SU-DHL-6 (cell line): ENCODE measurements around the gene SOAT2.

Experiments
- H2AFZ ChIP-seq: fragments of 200-600 bp; sonication (generic); 2 replicates; pipeline ENCODE4 v1.6.1; 2014; ENCODE audit warnings: low read depth, mild to moderate bottlenecking, moderate library complexity, mixed read lengths, antibody characterized with exemption, low read length; ENCODE audit not compliant: severe bottlenecking
- H3F3A ChIP-seq: fragments of 200-600 bp; shearing (Covaris generic); 2 replicates; pipeline ENCODE4 v1.6.0; 2016; ENCODE audit warnings: antibody characterized with exemption, mild to moderate bottlenecking; ENCODE audit not compliant: insufficient read depth
- H3K27ac ChIP-seq: fragments of 200-600 bp; sonication (generic); 2 replicates; pipeline ENCODE4 v1.5.1; 2016; ENCODE audit warnings: low read depth, mild to moderate bottlenecking, low read length, moderate library complexity, mixed read lengths
- H3K27me3 ChIP-seq: fragments of 200-600 bp; sonication (generic), shearing (Covaris generic); 2 replicates; pipeline ENCODE4 v1.6.0; 2014; ENCODE audit warnings: mild to moderate bottlenecking, low read length
- H3K36me3 ChIP-seq: fragments of 200-600 bp; sonication (generic); 2 replicates; pipeline ENCODE4 v1.6.1; 2014; ENCODE audit warnings: mild to moderate bottlenecking, low read length, mixed read lengths
- H3K4me2 ChIP-seq: fragments of 300-600, 200-600 bp; shearing (Covaris generic), sonication (generic); 2 replicates; pipeline ENCODE4 v1.6.0; 2014; ENCODE audit warnings: low read length, low read depth, mild to moderate bottlenecking; ENCODE audit not compliant: poor library complexity, severe bottlenecking
- H3K4me3 ChIP-seq: fragments of 200-600 bp; sonication (generic); 2 replicates; pipeline ENCODE4 v1.5.1; 2014; ENCODE audit warnings: antibody characterized with exemption, low read length, mild to moderate bottlenecking, mixed read lengths; ENCODE audit not compliant: insufficient read depth, poor library complexity, severe bottlenecking
- H3K79me2 ChIP-seq: fragments of 200-600 bp; sonication (generic); 2 replicates; pipeline ENCODE4 v1.6.1; 2014; ENCODE audit warnings: mild to moderate bottlenecking, low read length, moderate library complexity; ENCODE audit not compliant: insufficient read depth
- H3K9ac ChIP-seq: fragments of 200-600 bp; sonication (generic); 2 replicates; pipeline ENCODE4 v1.7.0; 2014; ENCODE audit warnings: mild to moderate bottlenecking, low read length
- H3K9me2 ChIP-seq: fragments of 200-600 bp; sonication (generic); replicated peaks from 2 replicates; pipeline ENCODE4 v1.6.1; 2014; ENCODE audit warnings: low read length; ENCODE audit not compliant: insufficient read depth
- H3K9me3 ChIP-seq: fragments of 200-600 bp; sonication (generic); 2 replicates; pipeline ENCODE4 v1.6.1; 2014; ENCODE audit warnings: low read length, mixed read lengths; ENCODE audit not compliant: insufficient read depth
- H4K20me1 ChIP-seq: fragments of 200-600 bp; sonication (generic); 2 replicates; pipeline ENCODE4 v1.6.1; 2014; ENCODE audit warnings: low read depth, mild to moderate bottlenecking, antibody characterized with exemption, low read length, moderate library complexity, mixed read lengths
- EZH2phosphoT487 ChIP-seq: fragments of 200-600 bp; sonication (generic), shearing (Covaris generic); conservative IDR thresholded peaks from 2 replicates; pipeline ENCODE4 v1.6.1; 2018; ENCODE audit warnings: mild to moderate bottlenecking, antibody characterized with exemption, low read length, moderate library complexity, mixed read lengths
- TF ChIP-seq, protein P1 (sequence below): fragments of 200-600 bp; sonication (generic); IDR thresholded peaks from one replicate; pipeline ENCODE4 v1.5.1; 2017; ENCODE audit warnings: antibody characterized with exemption, mild to moderate bottlenecking, low read length, moderate library complexity; ENCODE audit not compliant: insufficient read depth, poor library complexity, severe bottlenecking

Gene SOAT2

DNA sequence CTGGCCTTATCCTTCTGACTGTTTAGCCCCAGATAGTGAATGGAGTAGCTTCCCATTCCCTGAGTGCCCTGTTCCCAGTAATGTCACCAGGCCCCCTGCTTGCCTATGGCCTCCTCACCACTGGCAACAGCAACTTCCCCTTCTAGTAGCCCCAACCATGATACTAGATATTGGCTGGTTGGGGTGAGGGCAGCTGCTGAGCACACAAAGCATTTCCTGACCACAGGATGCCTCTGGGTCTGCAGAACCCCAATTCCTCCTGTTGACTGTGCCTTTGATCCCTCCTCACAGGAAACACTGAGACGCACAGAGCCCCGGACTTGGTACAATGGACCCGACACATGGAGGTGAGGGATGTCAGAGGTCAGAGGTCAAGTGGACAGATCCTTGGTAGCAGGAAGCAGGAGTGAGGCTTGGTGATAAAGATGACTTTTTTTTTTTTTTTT, 597 bp downstream of the SOAT2 start:
- Histone ChIP-seq H3K9me2 (no peaks in the 10 kb centered on the region), H3K27me3 (no peaks in the 10 kb centered on the region), H3K9ac (peak overlapping the region; percentile 50), H3K4me2 (peak overlapping the region; percentile 49), H3K4me3 (peak overlapping the region; percentile 40), H3F3A (peaks cover 14% of the 10 kb centered on the region), H3K79me2 (no peaks in the 10 kb centered on the region), H2AFZ (no peak overlapping the region), H4K20me1 (no peaks in the 10 kb centered on the region), H3K36me3 (no peaks in the 10 kb centered on the region), H3K9me3 (no peaks in the 10 kb centered on the region), H3K27ac (peak overlapping the region; percentile 87)
- TF ChIP-seq, protein P1, sequence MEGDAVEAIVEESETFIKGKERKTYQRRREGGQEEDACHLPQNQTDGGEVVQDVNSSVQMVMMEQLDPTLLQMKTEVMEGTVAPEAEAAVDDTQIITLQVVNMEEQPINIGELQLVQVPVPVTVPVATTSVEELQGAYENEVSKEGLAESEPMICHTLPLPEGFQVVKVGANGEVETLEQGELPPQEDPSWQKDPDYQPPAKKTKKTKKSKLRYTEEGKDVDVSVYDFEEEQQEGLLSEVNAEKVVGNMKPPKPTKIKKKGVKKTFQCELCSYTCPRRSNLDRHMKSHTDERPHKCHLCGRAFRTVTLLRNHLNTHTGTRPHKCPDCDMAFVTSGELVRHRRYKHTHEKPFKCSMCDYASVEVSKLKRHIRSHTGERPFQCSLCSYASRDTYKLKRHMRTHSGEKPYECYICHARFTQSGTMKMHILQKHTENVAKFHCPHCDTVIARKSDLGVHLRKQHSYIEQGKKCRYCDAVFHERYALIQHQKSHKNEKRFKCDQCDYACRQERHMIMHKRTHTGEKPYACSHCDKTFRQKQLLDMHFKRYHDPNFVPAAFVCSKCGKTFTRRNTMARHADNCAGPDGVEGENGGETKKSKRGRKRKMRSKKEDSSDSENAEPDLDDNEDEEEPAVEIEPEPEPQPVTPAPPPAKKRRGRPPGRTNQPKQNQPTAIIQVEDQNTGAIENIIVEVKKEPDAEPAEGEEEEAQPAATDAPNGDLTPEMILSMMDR = no peak
- no peak for TF ChIP-seq EZH2phosphoT487

DNA sequence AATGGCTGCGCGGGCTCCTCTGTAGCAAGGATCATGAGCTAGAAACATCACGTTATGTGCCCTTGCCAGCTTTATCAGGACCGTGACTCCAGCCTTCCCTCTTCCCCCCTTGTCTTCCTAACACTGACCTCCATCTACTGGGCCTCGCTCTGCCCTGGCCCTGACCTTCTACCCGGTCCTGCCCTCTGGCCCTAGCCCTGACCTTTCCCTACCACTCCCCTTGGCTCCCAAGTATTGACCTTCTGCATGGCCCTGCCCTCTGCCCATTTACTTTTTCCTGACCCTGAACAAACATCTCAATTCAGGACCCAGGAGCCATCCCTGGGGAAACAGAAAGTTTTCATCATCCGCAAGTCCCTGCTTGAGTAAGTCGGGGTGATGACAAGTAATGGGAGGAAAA, 2.0 kb downstream of the SOAT2 start:
- H2AFZ ChIP-seq = no peak overlapping the region
- H3K9ac ChIP-seq = no peak overlapping the region
- H4K20me1 ChIP-seq = no peaks in the 10 kb centered on the region
- H3K36me3 ChIP-seq = 0 out of 2 replicates have a peak, but pooled peaks cover 5% of the 10 kb centered on the region
- peaks cover 13% of the 10 kb centered on the region for H3F3A ChIP-seq
- H3K9me2 ChIP-seq = no peaks in the 10 kb centered on the region
- H3K9me3 ChIP-seq = no peaks in the 10 kb centered on the region
- H3K4me2 ChIP-seq = no peak overlapping the region
- H3K27ac ChIP-seq = peak overlapping the region; percentile 87; the same call in 1 of the 2 replicates
- H3K79me2 ChIP-seq = no peaks in the 10 kb centered on the region
- no peak overlapping the region for H3K4me3 ChIP-seq
- TF ChIP-seq, protein P1 = no peak
- no peak for TF ChIP-seq EZH2phosphoT487
- no peaks in the 10 kb centered on the region for H3K27me3 ChIP-seq

DNA sequence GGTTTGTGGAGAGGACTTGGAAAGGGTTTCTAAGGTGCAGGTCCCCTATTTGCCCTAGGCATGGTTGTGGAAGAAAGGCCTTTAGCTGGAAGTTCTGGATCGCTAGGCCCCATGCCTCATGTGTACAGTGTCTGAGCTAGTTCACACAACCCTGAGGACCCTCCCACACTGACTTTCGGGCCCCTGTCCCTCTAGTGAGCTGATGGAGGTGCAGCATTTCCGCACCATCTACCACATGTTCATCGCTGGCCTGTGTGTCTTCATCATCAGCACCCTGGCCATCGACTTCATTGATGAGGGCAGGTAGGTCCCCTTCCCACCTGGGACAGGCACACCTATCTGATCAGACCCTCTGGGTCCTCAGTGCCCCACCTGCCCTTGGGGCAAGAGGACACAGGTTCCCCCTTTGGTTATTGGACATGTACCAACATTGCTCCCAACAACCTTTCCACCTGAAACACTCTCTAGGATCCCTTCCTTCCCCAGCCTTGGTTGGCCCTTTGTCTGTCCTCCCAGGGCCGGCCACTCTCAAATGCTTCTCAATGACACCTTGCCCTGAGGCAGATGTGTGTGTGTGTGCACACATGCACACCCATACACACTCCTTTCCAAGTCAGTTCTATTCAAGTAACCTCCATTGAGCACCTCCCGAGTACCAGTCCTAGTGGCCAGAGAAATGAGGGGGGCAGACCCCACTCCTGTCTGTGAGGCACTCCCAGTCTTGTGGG, 2.6 kb downstream of the SOAT2 start:
- Histone ChIP-seq H3K36me3 (0 out of 2 replicates have a peak, but pooled peaks cover 5% of the 10 kb centered on the region), H3F3A (peaks cover 10% of the 10 kb centered on the region), H3K4me2 (no peak overlapping the region), H3K27me3 (no peaks in the 10 kb centered on the region), H3K27ac (peak overlapping the region; percentile 54; the same call in 1 of the 2 replicates), H4K20me1 (no peaks in the 10 kb centered on the region), H3K79me2 (no peaks in the 10 kb centered on the region), H3K9me2 (no peaks in the 10 kb centered on the region), H3K9ac (no peak overlapping the region), H3K9me3 (no peaks in the 10 kb centered on the region), H3K4me3 (no peak overlapping the region), H2AFZ (no peak overlapping the region)
- no peak for TF ChIP-seq EZH2phosphoT487
- TF ChIP-seq, protein P1 = no peak
